Measurements from ENCODE around the gene ARHGAP26.

ARHGAP26 gene

GRCh38 chr5:143154510-143155370 is 384.6 kb downstream of the ARHGAP26 start:
- DNase-seq, result no peak

GRCh38 chr5:143155455-143155854 is 385.3 kb downstream of the ARHGAP26 start:
- no peak for DNase-seq

GRCh38 chr5:143156086-143156485 is 385.9 kb downstream of the ARHGAP26 start:
- no peak for DNase-seq

GRCh38 chr5:143156572-143156971 is 386.4 kb downstream of the ARHGAP26 start:
- DNase-seq, result no peak

- DNase-seq, result no peak
Observed at GRCh38 chr5:143159031-143159430, 388.9 kb downstream of the ARHGAP26 start.

- DNase-seq, result no peak
Observed at GRCh38 chr5:143161885-143162540, 391.8 kb downstream of the ARHGAP26 start.

- DNase-seq, result no peak
Observed at GRCh38 chr5:143162810-143163209, 392.6 kb downstream of the ARHGAP26 start.

- DNase-seq, result no peak
Observed at GRCh38 chr5:143164557-143164956, 394.4 kb downstream of the ARHGAP26 start.

- DNase-seq, result no peak
Observed at GRCh38 chr5:143165049-143165880, 395.1 kb downstream of the ARHGAP26 start.

- DNase-seq, result no peak
Observed at GRCh38 chr5:143166090-143166489, 395.9 kb downstream of the ARHGAP26 start.

GRCh38 chr5:143166661-143167420 is 396.7 kb downstream of the ARHGAP26 start:
- DNase-seq, result no peak

GRCh38 chr5:143168171-143168741 is 398.1 kb downstream of the ARHGAP26 start:
- DNase-seq, result peak; percentile 80

GRCh38 chr5:143168921-143169810 is 399.0 kb downstream of the ARHGAP26 start:
- DNase-seq, result no peak

- no peak for DNase-seq
Observed at GRCh38 chr5:143170104-143170503, 399.9 kb downstream of the ARHGAP26 start.

GRCh38 chr5:143170977-143171376 is 400.8 kb downstream of the ARHGAP26 start:
- no peak for DNase-seq

GRCh38 chr5:143172739-143173138 is 402.6 kb downstream of the ARHGAP26 start:
- DNase-seq, result no peak

GRCh38 chr5:143173139-143173889 is 403.1 kb downstream of the ARHGAP26 start:
- DNase-seq, result no peak

GRCh38 chr5:143174714-143175398 is 404.7 kb downstream of the ARHGAP26 start:
- no peak for DNase-seq

GRCh38 chr5:143176048-143176447 is 405.9 kb downstream of the ARHGAP26 start:
- DNase-seq, result peak; percentile 36
